ENCODE measurements around the gene SPPL2A. TPM values are rescaled to one million over a fixed set of nuclear protein-coding genes. Genes with fewer than 3 reads are reported as not detected.
A peak's percentile ranks its signal among the peaks of the same experiment; 100 is the strongest.
"Not testable (repeated sequence)": the region's sequence is repeated elsewhere in the genome, so short reads cannot be mapped to it uniquely, and the experiment has no call there.

SPPL2A gene
- total RNA-seq, 1 donor from 2014 or later: 87.5 TPM

DNA sequence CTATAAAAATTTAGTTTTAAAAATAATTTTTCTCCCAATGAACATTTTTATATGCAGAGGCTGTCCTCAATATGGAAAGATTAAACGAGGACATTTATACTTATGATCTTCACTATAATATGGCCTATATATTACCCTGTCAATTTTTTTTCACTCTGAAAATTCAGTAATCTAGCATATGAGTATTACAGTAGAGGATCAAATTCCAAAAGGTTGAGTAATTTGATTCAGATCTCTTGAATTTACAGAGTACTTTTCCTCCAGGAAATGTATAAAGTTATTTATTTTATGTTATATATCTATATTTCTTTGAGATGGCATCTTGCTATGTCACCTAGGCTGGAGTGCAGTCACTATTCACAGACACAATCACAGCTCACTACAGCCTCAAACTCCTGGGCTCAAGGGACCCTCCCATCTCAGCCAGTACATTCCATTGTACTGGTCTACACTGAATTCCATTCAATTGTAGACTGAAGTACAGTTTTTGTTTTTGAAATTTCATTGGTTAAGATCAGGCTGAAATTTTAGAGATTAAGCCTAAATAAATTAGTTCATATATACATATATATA lies 62.7 kb downstream of the SPPL2A start:
- ATAC-seq (ENCODE audit: poor library complexity): no peak
- DNase-seq: no peak
- intact Hi-C loops (cut with DNase I): no loop called here

DNA sequence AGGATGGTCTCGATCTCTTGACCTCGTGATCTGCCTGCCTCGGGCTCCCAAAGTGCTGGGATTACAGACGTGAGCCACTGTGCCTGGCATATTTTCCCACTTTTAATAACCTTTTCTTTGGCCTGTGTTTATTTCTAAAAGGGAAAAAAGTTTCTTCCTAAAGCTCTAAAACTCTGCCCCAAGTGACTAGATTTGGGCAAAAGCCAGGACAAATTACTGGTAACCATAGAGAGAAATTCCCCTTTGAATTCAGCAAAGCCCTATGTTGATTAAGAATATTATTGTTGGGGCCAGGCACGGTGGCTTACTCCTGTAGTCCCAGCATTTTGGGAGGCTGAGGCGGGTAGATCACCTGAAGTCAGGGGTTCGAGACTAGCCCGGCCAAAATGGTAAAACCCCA lies 67.4 kb downstream of the SPPL2A start:
- intact Hi-C loops (cut with DNase I): no loop called here
- no peak for DNase-seq
- no peak for ATAC-seq (ENCODE audit: poor library complexity)

DNA sequence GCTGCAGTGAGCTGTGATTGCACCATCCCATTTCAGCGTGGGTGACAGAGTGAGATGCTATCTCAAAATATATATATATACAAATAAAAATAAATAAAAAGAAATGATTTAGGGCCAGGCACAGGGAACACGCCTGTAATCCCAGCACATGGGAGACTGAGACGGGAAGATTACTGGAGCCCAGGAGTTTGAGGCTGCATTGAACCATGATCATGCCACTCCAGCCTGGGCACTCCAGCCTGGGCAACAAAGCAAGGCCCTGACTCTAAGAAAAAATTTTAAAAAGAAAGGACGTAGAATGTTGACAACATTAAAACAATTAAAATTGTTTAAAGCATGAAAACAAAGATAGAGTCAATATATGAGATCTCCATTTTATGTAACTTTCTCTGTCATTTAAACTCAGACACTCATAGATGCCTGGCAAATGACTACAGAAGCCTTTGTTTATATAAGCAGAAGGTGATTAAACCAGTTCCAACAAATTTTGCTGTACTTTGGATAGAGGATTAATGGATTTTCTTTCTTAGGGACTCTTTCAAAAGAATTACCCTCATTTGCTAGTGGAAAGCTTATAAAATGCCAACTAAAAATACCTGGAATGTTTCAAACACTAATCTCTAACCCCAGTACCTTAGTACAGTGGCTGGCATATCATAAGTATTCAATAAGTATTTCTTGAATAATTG lies 68.3 kb downstream of the SPPL2A start:
- DNase-seq: no peak
- intact Hi-C loops (cut with DNase I): no loop called here
- no peak for ATAC-seq (ENCODE audit: poor library complexity)

DNA sequence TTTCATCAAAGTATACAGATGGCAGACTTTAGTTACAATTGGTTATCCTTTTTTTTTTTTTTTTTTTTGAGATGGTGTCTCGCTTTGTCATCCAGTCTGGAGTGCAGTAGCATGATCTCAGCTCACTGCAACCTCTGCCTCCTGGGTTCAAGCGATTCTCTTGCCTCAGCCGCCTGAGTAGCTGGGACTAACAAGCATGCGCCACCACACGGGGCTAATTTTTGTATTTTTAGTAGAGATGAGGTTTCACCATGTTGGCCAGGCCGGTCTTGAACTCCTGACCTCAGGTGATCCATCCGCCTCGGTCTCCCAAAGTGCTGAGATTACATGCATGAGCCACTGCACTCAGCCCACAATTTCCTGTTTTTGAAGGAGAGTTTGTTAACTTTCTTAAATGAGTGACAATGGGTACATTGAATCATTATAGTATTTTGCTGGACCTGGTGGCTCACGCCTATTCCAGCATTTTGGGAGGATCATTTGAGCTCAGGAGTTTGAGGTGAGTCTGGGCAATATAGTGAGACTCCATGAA lies 70.8 kb downstream of the SPPL2A start:
- ATAC-seq (ENCODE audit: poor library complexity); DNase-seq; intact Hi-C loops (cut with DNase I): not testable (repeated sequence)

DNA sequence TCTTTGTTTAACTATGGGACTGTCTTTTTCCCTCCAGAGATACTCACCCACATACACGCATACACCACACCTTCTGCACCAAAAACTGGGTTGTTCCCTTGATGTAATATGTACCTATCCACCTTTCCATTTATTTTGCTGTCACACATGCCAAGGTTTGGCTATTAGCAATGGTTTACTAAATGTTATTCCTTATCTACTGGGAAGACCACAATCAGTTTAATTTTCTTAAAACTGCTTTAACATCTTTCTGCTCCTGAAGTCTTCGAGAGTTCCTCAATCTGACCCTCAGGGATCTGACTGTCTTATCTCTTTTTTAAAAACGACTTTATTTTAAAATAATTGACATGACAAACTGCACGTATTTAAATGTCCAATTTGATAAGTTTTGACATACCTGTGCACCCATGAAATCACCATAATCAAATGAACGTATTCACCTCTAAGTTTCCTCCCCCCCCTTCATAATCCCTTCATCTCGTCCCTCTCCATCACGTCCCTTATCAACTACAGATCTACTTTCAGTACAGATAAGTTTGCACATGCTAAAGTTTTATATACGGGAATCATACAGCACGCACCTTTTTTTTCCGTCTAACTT lies 78.1 kb downstream of the SPPL2A start:
- no peak for ATAC-seq (ENCODE audit: poor library complexity)
- no peak for DNase-seq

DNA sequence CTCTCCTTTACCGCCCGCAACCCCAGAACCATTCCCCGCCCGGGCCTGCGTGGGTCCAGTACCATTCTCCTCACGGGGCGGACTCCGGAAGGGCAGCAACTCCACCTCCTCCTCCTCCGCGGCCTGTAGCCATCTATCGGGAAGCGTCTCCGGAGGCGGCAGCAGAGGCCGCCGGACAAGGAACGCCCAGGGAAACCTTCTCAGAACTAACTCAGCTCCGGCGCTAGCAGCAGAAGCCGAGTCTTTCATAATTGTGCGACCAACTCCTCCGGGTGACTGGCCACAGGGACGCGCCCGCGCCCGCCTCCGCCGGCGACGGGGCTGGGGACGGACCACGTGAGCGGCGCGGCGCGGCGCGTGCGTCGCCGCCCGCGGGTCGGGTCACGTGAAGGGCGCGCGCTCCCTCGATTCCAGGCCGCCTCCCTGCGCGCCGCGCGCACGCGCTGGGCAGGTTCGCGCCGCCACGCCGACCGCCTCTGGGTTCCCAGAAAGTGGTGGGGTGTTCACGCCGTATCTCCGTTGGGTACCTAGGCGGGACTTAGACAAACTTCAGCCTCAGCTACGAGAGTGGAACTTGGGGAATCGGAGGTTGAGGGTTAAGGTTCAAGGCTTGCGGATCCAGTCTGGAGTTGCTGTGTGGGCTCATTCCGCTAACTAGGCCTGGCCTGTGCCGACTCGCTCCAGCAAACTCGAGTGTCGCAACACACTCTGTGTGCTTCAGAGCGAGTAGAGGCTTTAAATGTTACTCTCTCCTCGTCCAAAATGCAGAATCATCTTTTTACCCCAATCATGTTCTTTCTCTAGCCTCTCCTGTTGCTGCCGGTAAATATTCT lies 78.8 kb downstream of the SPPL2A start, which contains the start of gene TRPM7:
Gene TRPM7, minus strand, starts transcription at position 329 of the 833 bp plus-strand sequence. Its CDS starts 264 bp downstream, at position 65.
- DNase-seq (peak; percentile 94), ATAC-seq (ENCODE audit: poor library complexity) (peak; percentile 96)
- intact Hi-C loops (cut with DNase I): loop anchor here (5.0 kb wide), 1 partner anchor 81 kb away; the partner anchor contains the start of gene SPPL2A

More for the DNA sequence above, 78.1 kb downstream of the SPPL2A start:
- intact Hi-C loops (cut with DNase I): loop anchor here (5.0 kb wide), 1 partner anchor 80 kb away; the partner anchor contains the start of gene SPPL2A

DNA sequence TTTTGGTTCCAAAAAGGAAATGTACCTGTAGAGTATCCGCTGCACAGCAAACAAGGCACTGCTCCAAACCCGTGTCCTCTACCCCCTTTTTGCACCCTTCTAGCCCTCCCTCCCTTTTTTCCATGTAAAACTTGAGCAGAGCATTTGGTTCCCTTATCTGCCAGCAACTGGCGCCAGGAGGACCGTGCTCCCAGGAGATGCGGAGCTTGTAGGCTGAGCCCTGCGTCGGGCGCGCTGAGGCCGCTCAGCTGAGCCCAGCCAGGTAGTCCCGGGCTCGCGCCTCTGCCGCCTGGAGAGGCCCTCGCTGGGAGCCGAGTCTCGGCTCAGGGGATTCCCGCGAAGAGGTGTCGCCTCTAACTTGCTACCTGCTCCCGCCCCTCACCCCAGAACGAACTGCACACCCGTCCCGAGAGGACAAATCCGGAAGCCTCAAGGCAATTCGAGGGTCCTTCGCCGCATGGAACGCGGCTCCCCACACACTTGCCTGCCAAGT lies 79.5 kb downstream of the SPPL2A start:
- ATAC-seq (ENCODE audit: poor library complexity): peak; percentile 81
- intact Hi-C loops (cut with DNase I): loop anchor here (5.0 kb wide), 1 partner anchor 81 kb away; the partner anchor contains the start of gene SPPL2A
- DNase-seq: peak; percentile 86

DNA sequence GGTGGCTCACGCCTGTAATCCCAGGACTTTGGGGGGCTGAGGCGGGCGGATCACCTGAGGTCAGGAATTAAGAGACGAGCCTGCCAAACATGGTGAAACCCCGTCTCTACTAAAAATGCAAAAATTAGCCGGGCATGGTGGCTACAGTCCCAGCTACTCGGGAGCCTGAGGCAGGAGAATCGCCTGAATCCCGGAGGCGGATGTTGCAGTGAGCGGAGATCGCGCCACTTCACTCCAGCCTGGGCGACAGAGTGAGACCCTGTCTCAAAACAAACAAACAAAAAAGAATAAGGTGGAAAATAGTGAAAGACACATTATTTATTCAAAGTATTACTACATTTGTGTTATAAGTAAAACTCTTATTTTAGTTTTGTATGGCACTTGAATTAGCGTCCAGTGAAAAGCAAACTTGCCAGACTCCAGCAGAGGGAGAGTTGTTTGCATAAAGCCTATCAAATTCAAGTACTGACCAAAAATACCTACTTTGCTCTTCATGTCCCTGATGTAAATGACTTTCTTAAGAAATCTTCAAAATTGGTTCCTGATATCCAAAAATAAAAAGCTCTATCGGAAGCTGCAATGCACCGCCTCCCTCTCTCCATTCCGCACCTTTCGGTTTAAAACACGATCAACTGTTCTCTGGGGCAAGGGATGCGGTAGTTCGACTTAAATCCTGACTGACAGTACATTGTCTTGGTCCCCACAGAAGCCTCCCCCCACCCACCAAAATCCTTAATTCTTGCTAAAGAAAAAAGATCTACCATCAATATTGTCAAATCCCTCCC lies 80.1 kb downstream of the SPPL2A start:
- DNase-seq (no peak), ATAC-seq (ENCODE audit: poor library complexity) (no peak)
- intact Hi-C loops (cut with DNase I): loop anchor here (5.0 kb wide), 1 partner anchor 82 kb away; the partner anchor contains the start of gene SPPL2A

DNA sequence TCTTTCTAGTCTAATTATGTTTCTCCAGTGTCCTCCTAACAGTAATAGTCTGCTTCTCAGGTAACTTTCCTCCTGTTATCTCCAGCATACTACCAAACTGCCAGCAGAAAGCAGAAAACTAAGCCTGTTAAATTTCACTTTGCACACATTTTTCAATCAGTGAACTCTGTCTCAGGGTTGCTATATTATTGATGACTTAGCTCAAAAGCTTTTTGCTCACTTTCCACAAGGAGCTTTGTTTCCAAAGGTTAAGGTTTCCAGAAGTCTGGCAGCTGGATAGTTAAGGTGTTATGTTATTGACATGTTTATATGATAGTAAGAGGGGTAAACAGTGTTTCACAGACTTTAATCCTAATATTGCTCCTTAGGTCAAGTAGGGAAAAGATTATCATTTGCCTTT lies 84.0 kb downstream of the SPPL2A start:
- no peak for DNase-seq
- ATAC-seq (ENCODE audit: poor library complexity): no peak
- intact Hi-C loops (cut with DNase I): loop anchor here (5.0 kb wide), 1 partner anchor 196 kb away; no protein-coding TSS in a partner anchor

DNA sequence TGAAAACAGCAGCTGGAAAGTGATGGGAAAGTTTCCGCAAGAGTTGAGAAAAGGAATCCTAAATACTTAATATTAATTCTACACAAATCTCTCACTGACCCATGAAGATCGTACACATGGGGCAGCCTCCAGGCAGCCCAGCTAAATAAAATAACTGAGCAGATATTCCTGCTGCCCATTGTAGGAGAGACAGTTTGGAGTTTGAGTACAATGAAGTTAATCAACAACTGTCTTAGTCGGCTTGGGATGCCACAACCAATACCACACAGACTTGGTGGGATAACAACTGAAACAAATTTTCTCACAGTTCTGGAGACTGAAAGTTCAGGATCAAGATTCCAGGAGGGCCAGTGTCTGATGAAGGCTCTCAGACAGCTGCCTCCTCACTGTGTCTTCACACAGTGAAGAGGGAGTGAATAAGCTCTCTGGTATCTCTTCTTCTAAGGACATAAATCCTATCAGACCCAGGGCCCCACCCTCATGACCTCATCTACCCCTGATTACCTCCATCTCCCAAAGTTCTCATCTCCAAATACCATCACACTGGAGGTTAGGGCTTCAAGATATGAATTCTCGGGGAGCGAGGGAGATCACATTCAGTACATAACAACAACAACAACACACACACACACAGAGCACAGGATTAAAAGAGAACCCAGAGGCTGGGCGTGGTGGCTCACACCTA lies 88.6 kb downstream of the SPPL2A start:
- ATAC-seq (ENCODE audit: poor library complexity): no peak
- DNase-seq: no peak
- intact Hi-C loops (cut with DNase I): no loop called here

DNA sequence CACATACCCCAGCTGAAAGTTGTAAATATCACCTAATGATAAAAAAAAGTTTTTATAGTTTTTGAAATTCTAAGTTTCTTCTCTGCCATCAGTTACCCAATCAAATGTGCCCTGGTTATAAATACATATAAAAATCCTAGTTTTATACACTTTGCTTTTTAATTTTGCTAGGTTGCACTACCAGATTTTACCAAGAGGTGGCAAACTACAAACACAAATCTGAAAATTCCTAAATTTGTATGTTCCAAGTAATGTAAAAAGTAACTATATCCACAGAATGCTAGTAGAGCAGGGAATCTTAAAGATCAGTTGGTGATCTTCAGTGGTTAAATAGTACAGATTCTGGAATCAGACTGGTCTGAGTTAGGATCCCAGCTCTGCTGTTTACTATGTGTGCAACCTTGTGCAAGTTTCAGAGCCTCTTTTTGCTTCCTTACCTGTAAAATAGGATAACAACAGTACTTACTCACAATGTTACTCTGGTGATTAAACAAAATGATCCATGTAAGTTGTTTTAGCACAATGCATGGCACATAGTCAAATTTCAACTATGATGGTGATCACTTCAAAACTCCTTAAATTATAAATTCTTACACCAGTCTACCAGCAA lies 89.9 kb downstream of the SPPL2A start:
- DNase-seq: no peak
- intact Hi-C loops (cut with DNase I): no loop called here
- ATAC-seq (ENCODE audit: poor library complexity): no peak

DNA sequence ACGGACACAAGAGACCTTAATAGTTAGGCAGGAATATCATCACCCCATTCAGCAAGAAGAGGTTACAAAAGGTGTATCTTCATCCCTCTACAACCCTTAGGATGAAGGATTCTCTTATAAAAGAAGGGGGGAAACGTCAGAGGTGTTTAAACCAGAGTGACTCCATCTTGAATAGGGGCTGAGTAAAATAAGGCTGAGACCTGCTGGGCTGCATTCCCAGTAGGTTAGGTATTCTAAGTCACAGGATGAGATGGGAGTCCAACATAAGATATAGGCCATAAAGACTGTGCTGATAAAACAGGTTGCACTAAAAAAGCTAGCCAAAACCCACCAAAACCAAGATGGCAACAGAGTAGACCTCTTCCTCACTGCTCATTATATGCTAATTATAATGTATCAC lies 95.4 kb downstream of the SPPL2A start:
- ATAC-seq (ENCODE audit: poor library complexity): no peak
- no peak for DNase-seq
- intact Hi-C loops (cut with DNase I): no loop called here

DNA sequence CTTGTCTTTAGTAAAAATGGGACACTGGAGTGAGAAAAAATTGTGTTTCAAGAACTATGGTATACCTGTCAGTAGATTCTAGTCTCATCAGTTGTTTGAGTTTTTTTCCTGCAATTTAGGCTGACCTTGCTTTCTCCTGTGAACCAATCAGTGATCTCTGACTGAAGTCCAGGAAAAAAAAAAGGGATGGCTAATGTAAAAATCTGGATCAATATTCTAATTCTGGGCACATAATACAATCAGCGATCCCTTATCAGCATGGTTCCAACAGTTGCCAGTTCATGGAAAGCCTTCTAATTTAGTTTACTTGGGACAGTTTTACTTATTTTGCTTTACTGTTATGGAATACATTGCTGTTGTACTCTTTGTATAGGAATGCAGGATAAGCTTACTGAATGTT lies 95.9 kb downstream of the SPPL2A start:
- intact Hi-C loops (cut with DNase I): no loop called here
- no peak for ATAC-seq (ENCODE audit: poor library complexity)
- DNase-seq: no peak

DNA sequence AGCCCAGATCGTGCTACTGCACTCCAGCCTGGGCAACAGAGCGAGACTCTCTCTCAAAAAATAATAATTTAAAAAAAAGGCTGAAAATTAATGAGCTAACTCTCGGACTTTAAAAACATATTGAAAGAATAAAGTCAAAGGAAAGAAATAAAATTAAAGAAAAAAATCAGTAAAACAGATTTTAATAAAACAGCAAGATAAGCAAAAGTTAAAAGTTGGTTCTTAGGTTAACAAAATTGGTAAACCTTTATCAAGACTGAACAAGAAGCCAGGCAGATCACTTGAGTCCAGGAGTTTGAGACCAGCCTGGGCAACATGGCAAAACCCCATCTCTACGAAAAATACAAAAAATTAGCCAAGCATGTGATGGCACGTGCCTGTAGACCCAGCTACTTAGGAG lies 99.6 kb downstream of the SPPL2A start:
- DNase-seq (no peak), ATAC-seq (ENCODE audit: poor library complexity) (no peak)
- intact Hi-C loops (cut with DNase I): no loop called here

DNA sequence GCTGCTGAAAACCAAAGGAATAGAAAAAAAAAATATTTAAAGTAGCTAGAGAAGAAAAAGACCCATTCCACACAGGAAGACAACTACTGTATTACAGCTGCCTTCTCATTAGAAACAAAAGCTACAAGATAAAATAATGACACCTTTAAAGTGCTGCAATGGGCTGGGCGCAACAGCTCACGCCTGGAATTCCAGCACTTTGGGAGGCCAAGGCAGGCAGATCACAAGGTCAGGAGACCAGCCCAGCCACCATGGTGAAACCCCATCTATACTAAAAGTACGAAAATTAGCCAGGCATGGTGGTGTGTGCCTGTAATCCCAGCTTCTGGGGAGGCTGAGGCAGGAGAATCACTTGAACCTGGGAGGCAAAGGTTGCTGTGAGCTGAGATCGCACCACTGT lies 110.0 kb downstream of the SPPL2A start:
- ATAC-seq (ENCODE audit: poor library complexity) (peak; percentile 58), DNase-seq (no peak)
- intact Hi-C loops (cut with DNase I): no loop called here

DNA sequence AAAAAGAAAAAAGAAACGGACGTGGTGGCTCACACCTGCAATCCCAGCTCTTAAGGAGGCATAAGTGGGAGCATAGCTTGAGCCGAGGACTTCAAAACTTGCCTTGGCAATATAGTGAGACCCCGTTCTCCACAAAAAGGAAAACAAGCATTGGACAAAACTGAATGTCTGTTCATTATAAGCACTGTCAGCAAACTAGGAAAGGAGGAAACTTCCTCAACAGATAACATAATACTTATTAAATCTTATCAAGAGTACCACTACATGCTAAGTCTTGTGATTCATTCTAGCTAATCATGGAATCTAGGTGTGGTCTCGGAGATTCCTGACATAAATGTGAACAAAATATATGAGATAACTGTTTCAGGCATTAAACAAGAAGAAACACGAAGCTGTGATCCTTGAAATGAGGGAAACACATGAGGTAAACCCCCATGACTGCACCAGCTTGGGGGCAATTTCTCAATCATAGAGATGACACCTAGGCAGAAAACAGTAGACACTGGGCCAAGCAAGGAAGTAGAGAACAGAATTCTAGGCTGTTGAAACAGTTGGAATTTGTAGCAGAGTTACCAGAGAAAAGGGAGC lies 112.3 kb downstream of the SPPL2A start:
- intact Hi-C loops (cut with DNase I): no loop called here
- no peak for DNase-seq
- no peak for ATAC-seq (ENCODE audit: poor library complexity)

DNA sequence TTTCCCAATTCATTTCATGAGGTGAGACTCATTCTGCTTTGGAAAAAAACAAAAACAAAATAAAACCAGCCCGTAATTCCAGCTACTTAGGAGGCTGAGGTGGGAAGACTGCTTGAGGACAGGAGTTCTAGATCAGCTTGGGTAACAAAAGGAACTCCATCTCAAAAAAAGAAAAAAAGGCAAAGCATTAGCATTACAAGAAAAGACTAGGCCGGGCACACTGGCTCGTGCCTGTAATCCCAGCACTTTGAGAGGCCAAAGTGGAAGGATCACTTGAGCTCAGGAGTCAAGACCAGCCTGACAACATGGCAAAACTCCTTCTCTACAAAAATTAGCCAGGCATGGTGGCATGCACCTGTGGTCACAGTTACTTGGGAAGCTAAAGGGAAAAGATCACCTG lies 112.8 kb downstream of the SPPL2A start:
- intact Hi-C loops (cut with DNase I): no loop called here
- DNase-seq: no peak
- ATAC-seq (ENCODE audit: poor library complexity): no peak

Data from Right ventricle myocardium superior (tissue), 1 donor.